Hair follicle dermal papilla cell (primary cell): Measurements from ENCODE around the gene HOXD4. TPM values are rescaled to one million over a fixed set of nuclear protein-coding genes. Genes with fewer than 3 reads are reported as not detected.

Experiments
- small RNA-seq: library from RNA; depleted of rRNA; stranded (forward); fragments of <200 nt; gene quantifications from one replicate; pipeline ENCODE3, GENCODE V24; 2012
- total RNA-seq: library from RNA; depleted of rRNA; stranded (reverse); fragments of >200 nt; gene quantifications from 2 replicates; pipeline ENCODE4 v1.2.3, GENCODE V29; 2012

Gene HOXD4
- 8.0 and 10.5 TPM in 2 replicates for total RNA-seq

GRCh38 chr2:176151442-176152287, at the start of gene HOXD4:
TSS of gene HOXD4 (plus strand) at chr2:176151550. CDS start at chr2:176151634, 84 bp downstream.

GRCh38 chr2:176106581-176107539, 44.5 kb upstream of the HOXD4 start, which contains the start of gene HOXD11:
TSS of gene HOXD11 (plus strand) at chr2:176107280. CDS start at chr2:176107356, 76 bp downstream.

GRCh38 chr2:176115883-176116813, 35.2 kb upstream of the HOXD4 start, which contains the start of gene HOXD10:
TSS of gene HOXD10 (plus strand) at chr2:176116778. CDS start at chr2:176116834, 56 bp downstream.

GRCh38 chr2:176122683-176123410, 28.5 kb upstream of the HOXD4 start, which contains the start of gene HOXD9:
TSS of gene HOXD9 (plus strand) at chr2:176122719. CDS start at chr2:176122769, 50 bp downstream.

GRCh38 chr2:176128982-176129796, 22.2 kb upstream of the HOXD4 start, which contains the start of gene HOXD8:
TSS of gene HOXD8 (plus strand) at chr2:176129705. CDS start at chr2:176130367, 662 bp downstream.

GRCh38 chr2:176156807-176157498, 5.6 kb downstream of the HOXD4 start, which contains the start of gene HOXD3:
TSS of gene HOXD3 (plus strand) at chr2:176157307. CDS start at chr2:176169115, 11,808 bp downstream.

GRCh38 chr2:176187899-176188773, 36.8 kb downstream of the HOXD4 start, which contains the start of gene HOXD1:
TSS of gene HOXD1 (plus strand) at chr2:176188668. CDS start at chr2:176188802, 134 bp downstream.

Small RNA genes lying within 50 kb of the gene (small RNA-seq; reads per million reads assigned to genes)
- gene MIR10B, result 10,278 reads per million, percentile 100 among the genes with 10 or more reads in this experiment

Other genes starting within 250 kb of the HOXD4 start
- 51.6 and 78.2 TPM in 2 replicates for gene LNPK, start 149.3 kb upstream of the HOXD4 start, total RNA-seq
- gene EVX2, start 67.6 kb upstream of the HOXD4 start, total RNA-seq, result under 0.01 and 0.12 TPM in 2 replicates
- gene HOXD13, start 58.8 kb upstream of the HOXD4 start, total RNA-seq, result not detected in 2 replicates
- not detected in 2 replicates for gene HOXD12, start 51.8 kb upstream of the HOXD4 start, total RNA-seq
- not detected in 2 replicates for gene HOXD11, start 44.3 kb upstream of the HOXD4 start, total RNA-seq
- not detected in 2 replicates for gene HOXD10, start 34.8 kb upstream of the HOXD4 start, total RNA-seq
- 8.4 and 8.9 TPM in 2 replicates for gene HOXD9, start 28.8 kb upstream of the HOXD4 start, total RNA-seq
- 21.7 and 25.5 TPM in 2 replicates for gene HOXD8, start 21.8 kb upstream of the HOXD4 start, total RNA-seq
- 19.2 and 22.4 TPM in 2 replicates for gene HOXD3, start 5.8 kb downstream of the HOXD4 start, total RNA-seq
- 1.9 and 2.9 TPM in 2 replicates for gene HOXD1, start 37.1 kb downstream of the HOXD4 start, total RNA-seq
- 20.8 TPM in 2 replicates for gene MTX2, start 117.9 kb downstream of the HOXD4 start, total RNA-seq